Endothelial cell of umbilical vein (primary cell): ENCODE results near the gene GALNT14.

Source experiments
- EZH2 ChIP-seq: IDR thresholded peaks from 2 replicates; pipeline ENCODE4 v1.6.1; 2012; ENCODE audit warnings: borderline replicate concordance, low read depth, mild to moderate bottlenecking, moderate library complexity, low read length, inconsistent platforms; ENCODE audit not compliant: severe bottlenecking
- MYC ChIP-seq: IDR thresholded peaks from one replicate; pipeline ENCODE4 v1.6.1; 2011; ENCODE audit warnings: mild to moderate bottlenecking, low read depth, low read length
- TF ChIP-seq, protein P1 (sequence below), 2 donors: IDR thresholded peaks; 1 replicate in 1 of 2; 2 replicates in 1 of 2; pipeline ENCODE4 v1.5.1; 2011; ENCODE audit warnings: low read length in 2 of 2, mild to moderate bottlenecking in 2 of 2, moderate library complexity in 2 of 2, control low read depth in 1 of 2, inconsistent platforms in 1 of 2, low read depth in 1 of 2; ENCODE audit not compliant: insufficient read depth in 1 of 2; ENCODE audit errors: extremely low read depth in 1 of 2

DNA sequence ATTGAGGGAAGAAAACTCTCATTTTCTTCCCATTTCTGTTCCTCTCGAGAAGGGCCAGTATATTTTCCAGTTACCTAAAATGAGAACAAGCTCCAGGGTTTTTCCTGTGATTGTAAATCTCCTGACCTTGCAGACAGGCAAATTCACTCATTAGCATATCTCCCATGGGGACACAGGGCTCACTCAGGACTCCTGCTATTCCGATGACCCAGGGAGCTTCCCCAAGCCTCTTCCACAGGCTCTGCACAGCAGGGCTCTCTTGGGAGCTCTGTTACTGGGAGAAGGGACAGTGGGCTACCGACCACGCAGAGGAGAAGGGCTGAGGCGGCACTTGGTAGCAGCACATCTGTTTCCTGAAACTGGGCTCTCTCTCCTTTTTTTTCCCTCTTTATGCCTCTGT lies 195.8 kb downstream of the GALNT14 start:
- TF ChIP-seq, protein P1, sequence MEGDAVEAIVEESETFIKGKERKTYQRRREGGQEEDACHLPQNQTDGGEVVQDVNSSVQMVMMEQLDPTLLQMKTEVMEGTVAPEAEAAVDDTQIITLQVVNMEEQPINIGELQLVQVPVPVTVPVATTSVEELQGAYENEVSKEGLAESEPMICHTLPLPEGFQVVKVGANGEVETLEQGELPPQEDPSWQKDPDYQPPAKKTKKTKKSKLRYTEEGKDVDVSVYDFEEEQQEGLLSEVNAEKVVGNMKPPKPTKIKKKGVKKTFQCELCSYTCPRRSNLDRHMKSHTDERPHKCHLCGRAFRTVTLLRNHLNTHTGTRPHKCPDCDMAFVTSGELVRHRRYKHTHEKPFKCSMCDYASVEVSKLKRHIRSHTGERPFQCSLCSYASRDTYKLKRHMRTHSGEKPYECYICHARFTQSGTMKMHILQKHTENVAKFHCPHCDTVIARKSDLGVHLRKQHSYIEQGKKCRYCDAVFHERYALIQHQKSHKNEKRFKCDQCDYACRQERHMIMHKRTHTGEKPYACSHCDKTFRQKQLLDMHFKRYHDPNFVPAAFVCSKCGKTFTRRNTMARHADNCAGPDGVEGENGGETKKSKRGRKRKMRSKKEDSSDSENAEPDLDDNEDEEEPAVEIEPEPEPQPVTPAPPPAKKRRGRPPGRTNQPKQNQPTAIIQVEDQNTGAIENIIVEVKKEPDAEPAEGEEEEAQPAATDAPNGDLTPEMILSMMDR (IDR thresholded peaks at IDR 0.05; ENCODE audit: extremely low read depth in 1 of 2, insufficient read depth in 1 of 2, low read depth in 1 of 2, low read length in 2 of 2) = no peak
- TF ChIP-seq MYC (no peak), EZH2 (no peak)
